ENCODE data around the gene SLC7A14. TPM values are rescaled to one million over a fixed set of nuclear protein-coding genes. Genes with fewer than 3 reads are reported as not detected.

SLC7A14 gene
- total RNA-seq, 1 donor from 2014 or later = not detected

DNA sequence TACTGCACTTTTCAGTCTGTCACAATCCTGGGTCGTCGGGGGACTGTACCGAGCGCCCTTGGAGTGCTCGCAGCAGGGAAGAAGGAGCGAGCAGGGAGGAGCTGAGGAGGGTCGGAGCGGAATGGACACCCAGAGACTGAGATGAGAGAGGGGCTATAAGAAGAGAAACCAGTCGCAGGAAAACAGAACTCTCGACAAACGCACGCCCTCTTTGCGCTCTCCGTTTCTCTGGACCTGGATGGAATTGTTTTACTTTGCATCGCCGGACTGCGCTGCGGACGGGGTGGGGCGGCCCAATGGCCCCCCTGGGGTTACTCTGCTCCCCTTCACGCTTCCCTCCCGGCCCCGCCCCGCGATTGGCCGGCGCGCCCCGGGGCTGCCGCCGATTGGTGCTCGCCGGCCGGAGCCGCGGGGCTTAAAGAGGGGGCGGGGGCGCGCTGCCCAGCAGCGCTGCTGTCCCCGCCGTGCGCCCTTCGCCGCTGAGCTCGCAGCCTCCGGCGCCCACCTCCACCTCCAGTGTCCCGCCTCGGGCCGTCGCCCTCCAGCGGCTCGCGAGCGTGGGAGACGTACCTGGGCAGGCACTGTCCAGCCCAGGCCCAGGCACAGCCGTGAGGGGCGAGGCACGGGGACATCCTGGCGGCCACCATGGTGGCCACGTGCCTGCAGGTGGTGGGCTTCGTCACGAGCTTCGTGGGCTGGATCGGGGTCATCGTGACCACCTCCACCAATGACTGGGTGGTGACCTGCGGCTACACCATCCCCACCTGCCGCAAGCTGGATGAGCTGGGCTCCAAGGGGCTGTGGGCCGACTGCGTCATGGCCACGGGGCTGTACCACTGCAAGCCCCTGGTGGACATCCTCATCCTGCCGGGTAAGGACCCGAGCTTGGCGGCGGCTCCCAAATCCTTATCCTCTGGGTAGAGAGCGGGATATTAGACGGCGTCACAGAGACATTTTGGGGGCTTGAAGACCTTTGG lies 167.2 kb downstream of the SLC7A14 start, which contains the start of gene CLDN11:
CLDN11 (plus strand) TSS at position 447 of the 977 bp plus-strand sequence; CDS start at position 646, 199 bp downstream.
- CTCF ChIA-PET = interaction anchor here (1.1 kb wide), 1 partner anchor 429 kb away, joined by 3 read pairs; no protein-coding TSS in a partner anchor
- TF ChIP-seq, protein P1, sequence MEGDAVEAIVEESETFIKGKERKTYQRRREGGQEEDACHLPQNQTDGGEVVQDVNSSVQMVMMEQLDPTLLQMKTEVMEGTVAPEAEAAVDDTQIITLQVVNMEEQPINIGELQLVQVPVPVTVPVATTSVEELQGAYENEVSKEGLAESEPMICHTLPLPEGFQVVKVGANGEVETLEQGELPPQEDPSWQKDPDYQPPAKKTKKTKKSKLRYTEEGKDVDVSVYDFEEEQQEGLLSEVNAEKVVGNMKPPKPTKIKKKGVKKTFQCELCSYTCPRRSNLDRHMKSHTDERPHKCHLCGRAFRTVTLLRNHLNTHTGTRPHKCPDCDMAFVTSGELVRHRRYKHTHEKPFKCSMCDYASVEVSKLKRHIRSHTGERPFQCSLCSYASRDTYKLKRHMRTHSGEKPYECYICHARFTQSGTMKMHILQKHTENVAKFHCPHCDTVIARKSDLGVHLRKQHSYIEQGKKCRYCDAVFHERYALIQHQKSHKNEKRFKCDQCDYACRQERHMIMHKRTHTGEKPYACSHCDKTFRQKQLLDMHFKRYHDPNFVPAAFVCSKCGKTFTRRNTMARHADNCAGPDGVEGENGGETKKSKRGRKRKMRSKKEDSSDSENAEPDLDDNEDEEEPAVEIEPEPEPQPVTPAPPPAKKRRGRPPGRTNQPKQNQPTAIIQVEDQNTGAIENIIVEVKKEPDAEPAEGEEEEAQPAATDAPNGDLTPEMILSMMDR (IDR thresholded peaks at IDR 0.05) = no peak
- intact Hi-C loops (cut with micrococcal nuclease) = loop anchor here (10.0 kb wide), 1 partner anchor 1926 kb away; no protein-coding TSS in a partner anchor
- Mint-ChIP-seq H3K36me3 (ENCODE audit: low read depth) (no peaks in the 10 kb centered on the region), H3K4me1 (peaks cover 18% of the 10 kb centered on the region), H3K27me3 (peaks cover 23% of the 10 kb centered on the region), H3K4me3 (peak within 1 kb of the TSS; percentile 86), H3K9me3 (no peaks in the 10 kb centered on the region), H3K27ac (no peak within 1 kb of the TSS)
- DNase-seq (peak; percentile 24), ATAC-seq (ENCODE audit: low read depth) (peak; percentile 47)
- POLR2A ChIA-PET = no interaction called here

DNA sequence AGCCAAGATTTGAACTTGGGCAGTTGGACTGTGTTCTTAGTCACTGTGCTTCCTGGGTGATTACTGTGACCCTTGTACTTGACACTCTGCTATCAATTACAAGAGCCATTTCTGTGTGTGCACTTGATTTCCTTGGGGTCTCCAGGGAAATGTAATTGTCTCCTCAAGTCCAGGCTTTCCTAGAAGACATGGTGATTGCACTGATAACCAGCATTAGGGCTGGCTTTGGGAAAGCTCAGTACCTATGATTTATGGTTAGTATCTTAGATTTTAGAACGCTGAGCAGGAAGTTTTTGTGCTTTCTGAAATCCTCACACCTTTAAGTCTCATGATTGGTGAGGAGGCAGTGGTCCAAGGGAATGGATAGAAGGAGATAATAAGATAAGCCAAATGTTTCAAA lies 168.8 kb downstream of the SLC7A14 start:
- H3K27me3 Mint-ChIP-seq = peaks cover 23% of the 10 kb centered on the region
- intact Hi-C loops (cut with micrococcal nuclease) = loop anchor here (10.0 kb wide), 1 partner anchor 1928 kb away; no protein-coding TSS in a partner anchor
- ATAC-seq (ENCODE audit: low read depth) (no peak), DNase-seq (no peak)
- POLR2A ChIA-PET = no interaction called here
- no peaks in the 10 kb centered on the region for H3K36me3 Mint-ChIP-seq (ENCODE audit: low read depth)
- H3K4me3 Mint-ChIP-seq = no peak overlapping the region
- CTCF ChIA-PET = interaction anchor here (1.3 to 4.4 kb wide), 2 partner anchors 107 to 394 kb away, joined by 6 to 46 read pairs; no protein-coding TSS in a partner anchor
- peaks cover 18% of the 10 kb centered on the region for H3K4me1 Mint-ChIP-seq
- H3K27ac Mint-ChIP-seq = no peak overlapping the region
- no peaks in the 10 kb centered on the region for H3K9me3 Mint-ChIP-seq
- TF ChIP-seq, protein P1 (IDR thresholded peaks at IDR 0.05) = no peak

DNA sequence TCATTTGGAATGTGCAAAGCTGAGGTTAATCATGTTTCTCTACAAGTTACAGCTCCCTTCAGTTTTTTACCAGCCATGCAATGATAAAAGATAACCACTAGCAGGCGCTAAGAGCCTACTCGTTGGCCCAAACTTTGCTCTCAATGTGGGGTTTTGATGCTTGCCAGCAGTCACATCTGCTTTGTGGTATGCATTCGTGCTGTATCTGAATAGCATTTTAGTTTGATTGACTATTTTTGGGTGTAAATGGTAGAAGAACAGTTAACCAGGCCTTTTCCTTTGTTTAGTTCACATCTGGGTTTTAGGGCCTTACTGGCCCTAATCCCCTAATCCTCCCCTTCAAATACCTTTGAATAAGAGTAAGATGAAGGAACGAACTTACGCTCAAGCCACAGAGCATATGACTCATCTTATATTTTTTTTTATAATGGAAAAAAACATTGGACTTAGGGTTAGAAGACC lies 171.6 kb downstream of the SLC7A14 start:
- no peaks in the 10 kb centered on the region for H3K36me3 Mint-ChIP-seq (ENCODE audit: low read depth)
- ChIA-PET POLR2A (no interaction called here), CTCF (interaction anchor here (0.6 to 4.8 kb wide), 17 partner anchors 9 to 1149 kb away, joined by 3 to 46 read pairs (median 4); partner anchors contain the start of gene SKIL)
- DNase-seq (no peak), ATAC-seq (ENCODE audit: low read depth) (peak; percentile 72)
- TF ChIP-seq, protein P1 (IDR thresholded peaks at IDR 0.05) = peak; percentile 98
- intact Hi-C loops (cut with micrococcal nuclease) = loop anchor here (1.0 to 10.0 kb wide), 6 partner anchors 104 to 1931 kb away; no protein-coding TSS in a partner anchor
- H3K27ac Mint-ChIP-seq = no peak overlapping the region
- peaks cover 15% of the 10 kb centered on the region for H3K27me3 Mint-ChIP-seq
- no peak overlapping the region for H3K4me3 Mint-ChIP-seq
- no peaks in the 10 kb centered on the region for H3K9me3 Mint-ChIP-seq
- H3K4me1 Mint-ChIP-seq = peaks cover 9% of the 10 kb centered on the region

DNA sequence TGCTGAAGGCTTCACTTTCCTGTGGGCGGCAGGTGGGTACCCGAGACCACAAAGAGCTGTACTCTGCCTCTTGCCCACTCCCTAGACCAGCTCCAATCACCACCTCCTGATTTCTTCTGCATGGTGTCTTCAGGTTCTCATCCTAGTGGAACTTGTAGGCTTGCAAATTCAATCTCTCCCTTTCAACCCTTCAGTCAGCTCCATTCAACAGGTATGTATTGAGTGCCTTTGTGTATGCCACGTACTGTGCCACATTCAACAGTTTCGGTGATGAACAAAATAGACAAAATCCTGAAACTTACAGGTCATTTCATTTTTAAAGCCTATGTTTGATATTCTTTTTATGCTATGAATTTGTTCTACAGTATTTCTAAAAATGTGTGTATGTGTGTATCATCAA lies 172.6 kb downstream of the SLC7A14 start:
- POLR2A ChIA-PET = no interaction called here
- intact Hi-C loops (cut with micrococcal nuclease) = loop anchor here (10.0 kb wide), 1 partner anchor 1932 kb away; no protein-coding TSS in a partner anchor
- H3K4me1 Mint-ChIP-seq = peaks cover 4% of the 10 kb centered on the region
- no peaks in the 10 kb centered on the region for H3K9me3 Mint-ChIP-seq
- ATAC-seq (ENCODE audit: low read depth) (no peak), DNase-seq (no peak)
- no peaks in the 10 kb centered on the region for H3K36me3 Mint-ChIP-seq (ENCODE audit: low read depth)
- no peak overlapping the region for H3K4me3 Mint-ChIP-seq
- CTCF ChIA-PET = interaction anchor here (1.0 to 4.8 kb wide), 14 partner anchors 11 to 397 kb away, joined by 3 to 46 read pairs (median 5); partner anchors contain the start of gene SKIL
- H3K27me3 Mint-ChIP-seq = peaks cover 10% of the 10 kb centered on the region
- TF ChIP-seq, protein P1 (IDR thresholded peaks at IDR 0.05) = no peak
- no peak overlapping the region for H3K27ac Mint-ChIP-seq

Data from activated B cell treated with CpG ODN at 0.5 μM for 24 hours (primary cell).